ENCODE results near the gene SUGCT.

DNA sequence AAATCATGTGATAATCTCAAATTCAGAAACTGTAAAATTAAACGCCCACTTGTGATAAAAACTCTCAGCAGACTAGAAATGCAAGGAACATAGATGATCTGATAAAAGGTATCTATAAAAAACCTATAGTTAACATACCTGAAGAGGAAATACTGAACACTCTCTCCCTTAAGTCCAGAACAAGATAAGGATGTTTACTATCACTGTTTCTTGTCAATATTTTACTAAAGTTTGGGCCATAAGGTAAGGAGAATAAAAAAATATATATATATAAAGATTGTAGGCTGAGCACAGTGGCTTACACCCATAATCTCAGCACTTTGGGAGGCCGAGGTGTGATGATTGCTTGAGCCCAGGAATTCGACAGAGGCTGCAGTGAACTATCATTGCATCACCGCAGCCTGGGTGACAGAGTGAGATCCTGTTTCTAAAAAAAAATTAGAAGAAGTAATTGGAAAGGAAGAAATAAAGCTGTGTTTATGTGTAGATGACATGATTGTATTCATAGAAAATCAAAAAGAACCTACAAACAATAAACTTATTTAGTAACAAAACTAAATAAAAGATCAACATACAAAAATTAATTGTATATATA, 28.8 kb upstream of the SUGCT start:
- TF ChIP-seq EZH2 (IDR thresholded peaks at IDR 0.05; ENCODE audit: borderline replicate concordance, low read depth, low read length, poor library complexity, severe bottlenecking): no peak
- TF ChIP-seq, protein P1, sequence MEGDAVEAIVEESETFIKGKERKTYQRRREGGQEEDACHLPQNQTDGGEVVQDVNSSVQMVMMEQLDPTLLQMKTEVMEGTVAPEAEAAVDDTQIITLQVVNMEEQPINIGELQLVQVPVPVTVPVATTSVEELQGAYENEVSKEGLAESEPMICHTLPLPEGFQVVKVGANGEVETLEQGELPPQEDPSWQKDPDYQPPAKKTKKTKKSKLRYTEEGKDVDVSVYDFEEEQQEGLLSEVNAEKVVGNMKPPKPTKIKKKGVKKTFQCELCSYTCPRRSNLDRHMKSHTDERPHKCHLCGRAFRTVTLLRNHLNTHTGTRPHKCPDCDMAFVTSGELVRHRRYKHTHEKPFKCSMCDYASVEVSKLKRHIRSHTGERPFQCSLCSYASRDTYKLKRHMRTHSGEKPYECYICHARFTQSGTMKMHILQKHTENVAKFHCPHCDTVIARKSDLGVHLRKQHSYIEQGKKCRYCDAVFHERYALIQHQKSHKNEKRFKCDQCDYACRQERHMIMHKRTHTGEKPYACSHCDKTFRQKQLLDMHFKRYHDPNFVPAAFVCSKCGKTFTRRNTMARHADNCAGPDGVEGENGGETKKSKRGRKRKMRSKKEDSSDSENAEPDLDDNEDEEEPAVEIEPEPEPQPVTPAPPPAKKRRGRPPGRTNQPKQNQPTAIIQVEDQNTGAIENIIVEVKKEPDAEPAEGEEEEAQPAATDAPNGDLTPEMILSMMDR (conservative IDR thresholded peaks at IDR 0.05; ENCODE audit: low read depth, low read length): no peak

All from A673 (cell line).